PC-9 (cell line): Measurements from ENCODE around the gene CLASP1. TPM values are rescaled to one million over a fixed set of nuclear protein-coding genes. Genes with fewer than 3 reads are reported as not detected.

Experiments
- BruUV-seq: library from RNA; stranded (reverse); fragments of 400-500 nt; replicated peaks from 2 replicates; lab custom pipeline; 2021; lab: Mats Ljungman, UMichigan
- CTCF ChIA-PET: fragments of 300-600 bp; sonication (Branson Sonifier 250); formaldehyde crosslinking; loops from one replicate; lab custom pipeline; 2022; ENCODE audit warnings: antibody characterized with exemption; lab: Charles Lee
- POLR2A ChIA-PET: fragments of 300-600 bp; sonication (Branson Sonifier 250); formaldehyde crosslinking; loops from one replicate; lab custom pipeline; 2022; ENCODE audit warnings: antibody characterized with exemption; ENCODE audit not compliant: unreplicated experiment; lab: Charles Lee
- DNase-seq, 2 experiments: peaks; one replicate each; pipeline versions ENCODE4 v3.0.0 to v3.0.0-alpha.2; 2015 to 2022; ENCODE audit warnings: mixed read lengths in 1 of 2
- H2AFZ ChIP-seq: fragments of 200-600 bp; sonication (generic); 2 replicates; pipeline ENCODE4 v1.8.1; 2017; ENCODE audit warnings: antibody characterized with exemption
- H3F3A ChIP-seq: fragments of 200-600 bp; sonication (generic); 2 replicates; pipeline ENCODE4 v1.8.1; 2017; ENCODE audit warnings: antibody characterized with exemption, mild to moderate bottlenecking, low read depth; ENCODE audit not compliant: insufficient read depth
- H3K27ac ChIP-seq: fragments of 200-600 bp; sonication (generic); 2 replicates; pipeline ENCODE4 v1.6.1; 2016; ENCODE audit warnings: mixed run types
- H3K27me3 ChIP-seq: fragments of 200-600 bp; sonication (generic); 2 replicates; pipeline ENCODE4 v1.6.1; 2016; ENCODE audit warnings: low read depth, mixed run types; ENCODE audit not compliant: insufficient read depth
- H3K36me3 ChIP-seq: fragments of 200-600 bp; sonication (generic); 2 replicates; pipeline ENCODE4 v1.6.1; 2016; ENCODE audit warnings: low read depth, mixed run types
- H3K4me1 ChIP-seq: fragments of 200-600 bp; sonication (generic); replicated peaks from 2 replicates; pipeline ENCODE4 v1.6.1; 2016; ENCODE audit warnings: mixed run types; ENCODE audit not compliant: insufficient read depth
- H3K4me2 ChIP-seq: fragments of 200-600 bp; sonication (generic); 2 replicates; pipeline ENCODE4 v1.6.1; 2017; ENCODE audit warnings: mixed run types
- H3K4me3 ChIP-seq: fragments of 200-600 bp; sonication (generic); 2 replicates; pipeline ENCODE4 v1.6.1; 2016; ENCODE audit warnings: mixed run types
- H3K79me2 ChIP-seq: fragments of 200-600 bp; sonication (generic); 2 replicates; pipeline ENCODE4 v1.6.1; 2017; ENCODE audit warnings: low read depth, mixed run types
- H3K9me2 ChIP-seq: fragments of 200-600 bp; sonication (generic); 2 replicates; pipeline ENCODE4 v1.8.1; 2017; ENCODE audit warnings: mild to moderate bottlenecking; ENCODE audit not compliant: insufficient read depth
- H3K9me3 ChIP-seq: fragments of 200-600 bp; sonication (generic); 2 replicates; pipeline ENCODE4 v1.8.1; 2016; ENCODE audit warnings: low read depth; ENCODE audit not compliant: insufficient read depth
- H4K20me1 ChIP-seq: fragments of 200-600 bp; sonication (generic); 2 replicates; pipeline ENCODE4 v1.8.1; 2017; ENCODE audit not compliant: insufficient read depth
- EZH2 ChIP-seq: fragments of 200-600 bp; sonication (generic); IDR thresholded peaks from 2 replicates; pipeline ENCODE4 v1.8.0; 2017; ENCODE audit warnings: antibody characterized with exemption, low read depth
- intact Hi-C: fragments of 100-400 bp; cut with micrococcal nuclease; formaldehyde crosslinking; loops from one replicate; pipeline ENCODE4 v1.10.0; 2022; ENCODE audit not compliant: unreplicated experiment
- total RNA-seq: library from RNA; stranded (reverse); gene quantifications from 2 replicates; pipeline ENCODE4 v1.2.3, GENCODE V29; 2021
- TF ChIP-seq, protein P1 (sequence below): fragments of 200-600 bp; sonication (generic); conservative IDR thresholded peaks from 2 replicates; pipeline ENCODE4 v1.6.1; 2017; ENCODE audit warnings: mixed run types, antibody characterized with exemption, mild to moderate bottlenecking, moderate library complexity

CLASP1 gene
- total RNA-seq, 1 experiment from 2014 or later, result 61.8 TPM

DNA sequence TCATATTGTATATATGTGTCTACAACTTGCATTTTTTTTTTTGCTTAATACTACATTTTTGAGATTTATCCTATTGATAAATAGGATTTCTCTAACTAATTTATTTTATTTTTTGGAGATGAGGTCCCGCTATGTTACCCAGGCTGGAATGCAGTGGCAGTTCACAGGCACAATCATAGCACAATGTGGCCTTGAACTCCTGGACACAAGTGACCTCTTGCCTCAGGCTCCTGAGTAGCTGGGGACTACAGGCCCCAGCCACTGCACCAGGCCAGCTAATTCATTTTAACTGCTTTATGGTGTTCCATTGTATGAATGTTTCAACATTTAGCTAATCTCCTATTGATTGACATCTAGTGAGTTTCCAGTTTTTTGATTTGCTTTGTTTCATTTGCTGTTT, 16.8 kb upstream of the CLASP1 start:
- Histone ChIP-seq H3K27me3 (no peaks in the 10 kb centered on the region), H3K9me3 (peaks cover 9% of the 10 kb centered on the region), H3F3A (peaks cover 10% of the 10 kb centered on the region; the same call in 1 of the 2 replicates), H3K9me2 (no peaks in the 10 kb centered on the region), H4K20me1 (no peaks in the 10 kb centered on the region), H3K4me1 (no peaks in the 10 kb centered on the region), H3K27ac (no peak overlapping the region), H3K4me3 (no peak overlapping the region), H3K36me3 (no peaks in the 10 kb centered on the region), H2AFZ (no peak overlapping the region), H3K79me2 (no peaks in the 10 kb centered on the region), H3K4me2 (no peak overlapping the region)
- TF ChIP-seq EZH2, result no peak
- TF ChIP-seq, protein P1, sequence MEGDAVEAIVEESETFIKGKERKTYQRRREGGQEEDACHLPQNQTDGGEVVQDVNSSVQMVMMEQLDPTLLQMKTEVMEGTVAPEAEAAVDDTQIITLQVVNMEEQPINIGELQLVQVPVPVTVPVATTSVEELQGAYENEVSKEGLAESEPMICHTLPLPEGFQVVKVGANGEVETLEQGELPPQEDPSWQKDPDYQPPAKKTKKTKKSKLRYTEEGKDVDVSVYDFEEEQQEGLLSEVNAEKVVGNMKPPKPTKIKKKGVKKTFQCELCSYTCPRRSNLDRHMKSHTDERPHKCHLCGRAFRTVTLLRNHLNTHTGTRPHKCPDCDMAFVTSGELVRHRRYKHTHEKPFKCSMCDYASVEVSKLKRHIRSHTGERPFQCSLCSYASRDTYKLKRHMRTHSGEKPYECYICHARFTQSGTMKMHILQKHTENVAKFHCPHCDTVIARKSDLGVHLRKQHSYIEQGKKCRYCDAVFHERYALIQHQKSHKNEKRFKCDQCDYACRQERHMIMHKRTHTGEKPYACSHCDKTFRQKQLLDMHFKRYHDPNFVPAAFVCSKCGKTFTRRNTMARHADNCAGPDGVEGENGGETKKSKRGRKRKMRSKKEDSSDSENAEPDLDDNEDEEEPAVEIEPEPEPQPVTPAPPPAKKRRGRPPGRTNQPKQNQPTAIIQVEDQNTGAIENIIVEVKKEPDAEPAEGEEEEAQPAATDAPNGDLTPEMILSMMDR, result no peak
- no peak for DNase-seq
- POLR2A ChIA-PET, result interaction anchor here (0.5 to 0.7 kb wide), 2 partner anchors 11 to 92 kb away, joined by 4 to 5 read pairs; no protein-coding TSS in a partner anchor
- no TSS peak for BruUV-seq
- intact Hi-C loops, result no loop called here
- CTCF ChIA-PET, result no interaction called here

DNA sequence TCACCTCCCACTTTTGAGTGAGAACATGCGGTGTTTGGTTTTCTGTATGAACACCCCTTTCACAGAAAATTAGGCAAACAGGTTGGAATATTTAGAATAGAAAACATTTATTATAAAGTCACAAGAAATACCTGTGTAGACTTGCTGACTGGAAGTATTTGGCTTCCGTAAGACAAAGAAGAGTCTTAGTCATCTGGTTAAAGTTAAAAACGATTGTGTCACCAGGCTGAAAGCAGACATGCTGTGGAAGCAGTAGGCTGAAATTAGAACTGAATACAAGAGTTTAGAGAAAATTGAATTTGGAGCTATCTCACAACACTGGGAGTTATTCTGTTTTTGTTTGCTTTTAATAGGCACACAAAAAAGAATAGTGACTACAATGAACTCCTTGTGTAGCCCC, 16.2 kb upstream of the CLASP1 start:
- H3K4me1 ChIP-seq, result no peaks in the 10 kb centered on the region
- TF ChIP-seq EZH2, result no peak
- TF ChIP-seq, protein P1, result no peak
- no peaks in the 10 kb centered on the region for H4K20me1 ChIP-seq
- H3K79me2 ChIP-seq, result no peaks in the 10 kb centered on the region
- no peak overlapping the region for H3K4me2 ChIP-seq
- no peak overlapping the region for H2AFZ ChIP-seq
- no peak for DNase-seq
- BruUV-seq, result no TSS peak
- intact Hi-C loops, result no loop called here
- CTCF ChIA-PET, result no interaction called here
- H3K9me3 ChIP-seq, result peaks cover 3% of the 10 kb centered on the region; the same call in 1 of the 2 replicates
- no peaks in the 10 kb centered on the region for H3K27me3 ChIP-seq
- H3K36me3 ChIP-seq, result no peaks in the 10 kb centered on the region
- POLR2A ChIA-PET, result interaction anchor here (0.7 kb wide), 1 partner anchor 93 kb away, joined by 4 read pairs; no protein-coding TSS in a partner anchor
- H3F3A ChIP-seq, result peaks cover 10% of the 10 kb centered on the region; the same call in 1 of the 2 replicates
- no peak overlapping the region for H3K27ac ChIP-seq
- no peaks in the 10 kb centered on the region for H3K9me2 ChIP-seq
- H3K4me3 ChIP-seq, result no peak overlapping the region

DNA sequence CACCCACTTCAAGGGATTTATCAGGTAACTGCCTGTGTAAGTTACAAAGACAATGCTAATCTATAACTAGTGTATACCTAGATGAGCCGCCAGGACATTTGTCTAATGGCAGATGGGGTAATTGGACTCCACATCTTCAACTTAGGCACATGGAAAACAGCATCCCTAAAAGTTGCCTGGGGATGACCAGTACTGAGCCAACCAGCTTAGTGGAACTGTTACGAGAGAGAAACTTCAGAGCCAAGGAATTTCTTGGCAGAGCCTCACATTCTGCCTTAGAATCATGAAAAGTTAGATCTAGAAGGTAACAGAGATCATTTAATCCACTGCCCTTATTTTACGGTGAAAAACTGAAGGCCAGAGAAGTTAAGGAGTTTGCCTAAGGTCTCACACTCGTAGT, 15.5 kb upstream of the CLASP1 start:
- ChIA-PET CTCF (no interaction called here), POLR2A (interaction anchor here (0.6 kb wide), 1 partner anchor 35 kb away, joined by 5 read pairs; no protein-coding TSS in a partner anchor)
- no TSS peak for BruUV-seq
- DNase-seq, result no peak
- no peaks in the 10 kb centered on the region for H3K4me1 ChIP-seq
- H4K20me1 ChIP-seq, result no peaks in the 10 kb centered on the region
- TF ChIP-seq, protein P1, result no peak
- no peak for TF ChIP-seq EZH2
- H3K9me2 ChIP-seq, result no peaks in the 10 kb centered on the region
- H3K36me3 ChIP-seq, result no peaks in the 10 kb centered on the region
- H2AFZ ChIP-seq, result no peak overlapping the region
- H3K4me3 ChIP-seq, result no peak overlapping the region
- no peaks in the 10 kb centered on the region for H3K79me2 ChIP-seq
- H3F3A ChIP-seq, result peaks cover 10% of the 10 kb centered on the region; the same call in 1 of the 2 replicates
- H3K4me2 ChIP-seq, result no peak overlapping the region
- H3K27ac ChIP-seq, result no peak overlapping the region
- H3K27me3 ChIP-seq, result no peaks in the 10 kb centered on the region
- H3K9me3 ChIP-seq, result peaks cover 3% of the 10 kb centered on the region; the same call in 1 of the 2 replicates
- intact Hi-C loops, result no loop called here
